Esophagus muscularis mucosa (tissue), 4 donors: ENCODE results near the gene INTS3. TPM values are rescaled to one million over a fixed set of nuclear protein-coding genes. Genes with fewer than 3 reads are reported as not detected.

Experiments
- DNase-seq: peaks from one replicate; pipeline ENCODE4 v3.0.0-alpha.2; 2017; ENCODE audit errors: extremely low spot score
- H3K27ac ChIP-seq, 4 donors: fragments of 200-600 bp; sonication (generic); replicated peaks in 1 of 4; 1 replicate in 3 of 4; 2 replicates in 1 of 4; pipeline ENCODE4 v1.5.1; 2016 to 2019; ENCODE audit warnings: mild to moderate bottlenecking in 1 of 4
- H3K27me3 ChIP-seq, 4 donors: fragments of 200-600 bp; sonication (generic); one replicate each; pipeline versions ENCODE4 v1.5.1 to v1.6.0; 2016 to 2019
- H3K36me3 ChIP-seq, 4 donors: fragments of 200-600 bp; sonication (generic); one replicate each; pipeline ENCODE4 v1.5.1; 2016 to 2019
- H3K4me1 ChIP-seq, 4 donors: fragments of 200-600 bp; sonication (generic); one replicate each; pipeline ENCODE4 v1.5.1; 2016 to 2019
- H3K4me3 ChIP-seq, 4 donors: fragments of 200-600 bp; sonication (generic); 1 replicate in 2 of 4; 2 replicates in 2 of 4; pipeline ENCODE4 v1.5.1; 2016 to 2019; ENCODE audit warnings: mild to moderate bottlenecking in 4 of 4, moderate library complexity in 1 of 4
- H3K9me3 ChIP-seq, 4 donors: fragments of 200-600 bp; sonication (generic); 1 replicate in 3 of 4; 2 replicates in 1 of 4; pipeline ENCODE4 v1.5.1; 2016 to 2019
- EP300 ChIP-seq: sonication (generic); formaldehyde crosslinking; IDR thresholded peaks from one replicate; pipeline ENCODE4 v1.6.1; 2017; ENCODE audit warnings: antibody characterized with exemption
- POLR2A ChIP-seq: fragments of 450-650 bp; IDR thresholded peaks from one replicate; pipeline ENCODE4 v1.6.1; 2017; ENCODE audit warnings: antibody characterized with exemption, moderate library complexity, mild to moderate bottlenecking, low read depth
- POLR2AphosphoS5 ChIP-seq, 2 donors: sonication (generic); formaldehyde crosslinking; IDR thresholded peaks; one replicate each; pipeline ENCODE4 v1.6.1; 2017; ENCODE audit warnings: antibody characterized with exemption in 2 of 2
- WGBS: methylation state at CpG from one replicate; pipeline ENCODE4 v1.1.5; 2018; 5-methylcytosine and 5-hydroxymethylcytosine counted together
- intact Hi-C: fragments of 100-400 bp; cut with DNase I; formaldehyde crosslinking; loops from one replicate; pipeline ENCODE4 v1.15.1; 2023
- small RNA-seq, 3 donors: library from RNA; depleted of rRNA; stranded (forward); fragments of <200 nt; gene quantifications; one replicate each; pipeline ENCODE3, GENCODE V24; 2016
- total RNA-seq, 4 donors: library from RNA; depleted of rRNA; stranded (reverse); fragments of >200 nt; gene quantifications; one replicate each; pipeline versions ENCODE4 v1.1.0 to v1.2.1, GENCODE V29; 2016
- TF ChIP-seq, protein P1 (sequence below), 3 experiments: fragments of 200-600 bp in 2 of 3; fragments of 450-650 bp in 1 of 3; sonication (generic) in 2 of 3; IDR thresholded peaks; one replicate each; pipeline ENCODE4 v1.5.1; 2017 to 2019; ENCODE audit warnings: antibody characterized with exemption in 3 of 3, mild to moderate bottlenecking in 2 of 3, moderate library complexity in 1 of 3

Gene INTS3
- total RNA-seq, 4 donors from 2014 or later: 32.3 to 45.5 (median 38.9) TPM

GRCh38 chr1:153818876-153819275 lies 91.0 kb downstream of the INTS3 start:
- Histone ChIP-seq H3K4me3 (no peak overlapping the region), H3K9me3 (no peaks in the 10 kb centered on the region), H3K27ac (no peak overlapping the region), H3K36me3 (peaks cover 26 to 56% (median 50%) of the 10 kb centered on the region in 4 donors), H3K4me1 (peaks cover 2 to 14% (median 7%) of the 10 kb centered on the region in 4 donors), H3K27me3 (no peaks in the 10 kb centered on the region)
- TF ChIP-seq POLR2A (no peak), POLR2AphosphoS5 (IDR thresholded peaks at IDR 0.05) (no peak), EP300 (no peak)
- TF ChIP-seq, protein P1, sequence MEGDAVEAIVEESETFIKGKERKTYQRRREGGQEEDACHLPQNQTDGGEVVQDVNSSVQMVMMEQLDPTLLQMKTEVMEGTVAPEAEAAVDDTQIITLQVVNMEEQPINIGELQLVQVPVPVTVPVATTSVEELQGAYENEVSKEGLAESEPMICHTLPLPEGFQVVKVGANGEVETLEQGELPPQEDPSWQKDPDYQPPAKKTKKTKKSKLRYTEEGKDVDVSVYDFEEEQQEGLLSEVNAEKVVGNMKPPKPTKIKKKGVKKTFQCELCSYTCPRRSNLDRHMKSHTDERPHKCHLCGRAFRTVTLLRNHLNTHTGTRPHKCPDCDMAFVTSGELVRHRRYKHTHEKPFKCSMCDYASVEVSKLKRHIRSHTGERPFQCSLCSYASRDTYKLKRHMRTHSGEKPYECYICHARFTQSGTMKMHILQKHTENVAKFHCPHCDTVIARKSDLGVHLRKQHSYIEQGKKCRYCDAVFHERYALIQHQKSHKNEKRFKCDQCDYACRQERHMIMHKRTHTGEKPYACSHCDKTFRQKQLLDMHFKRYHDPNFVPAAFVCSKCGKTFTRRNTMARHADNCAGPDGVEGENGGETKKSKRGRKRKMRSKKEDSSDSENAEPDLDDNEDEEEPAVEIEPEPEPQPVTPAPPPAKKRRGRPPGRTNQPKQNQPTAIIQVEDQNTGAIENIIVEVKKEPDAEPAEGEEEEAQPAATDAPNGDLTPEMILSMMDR (IDR thresholded peaks at IDR 0.05): no peak
- WGBS: 71% methylated on average over 2 of the region's 2 CpGs
- intact Hi-C loops: no loop called here
- DNase-seq: no peak

Small RNA genes within 50 kb of the gene (small RNA-seq; reads per million reads assigned to genes)
- 0 reads per million in 3 donors for gene MIR8083
- 0 reads per million in 3 donors for gene RF00019
- 0 reads per million in 3 donors for gene RN7SL372P

Other genes with a start within 250 kb of the INTS3 start
- gene S100A6, start 192.1 kb upstream of the INTS3 start, total RNA-seq: 100 to 1,000 TPM; 432 to 759 (median 607) TPM
- under 1 TPM in 1 of 4 donors, not detected in 3; 0.98 TPM for gene S100A5, start 187.1 kb upstream of the INTS3 start, total RNA-seq
- gene S100A4, start 182.2 kb upstream of the INTS3 start, total RNA-seq: 100 to 1,000 TPM; 154 to 362 (median 273) TPM
- gene S100A3, start 178.8 kb upstream of the INTS3 start, total RNA-seq: 1 to 10 TPM in 3 of 4 donors, not detected in 1; 2.1 to 4.2 (median 2.7) TPM
- gene S100A2, start 162.2 kb upstream of the INTS3 start, total RNA-seq: under 1 TPM in 2 of 4 donors, not detected in 2; 0.34 to 0.71 TPM
- 10 to 100 TPM; 33.2 to 67.9 (median 48.2) TPM for gene S100A16, start 114.9 kb upstream of the INTS3 start, total RNA-seq
- 1 to 10 TPM in 1 of 4 donors, not detected in 3; 1.0 TPM for gene S100A14, start 111.7 kb upstream of the INTS3 start, total RNA-seq
- 10 to 100 TPM; 71.3 to 84.7 (median 83.1) TPM for gene S100A13, start 100.5 kb upstream of the INTS3 start, total RNA-seq
- gene S100A1, start 99.6 kb upstream of the INTS3 start, total RNA-seq: 10 to 100 TPM in 2 of 4 donors, 1 to 10 TPM in 2; 4.3 to 17.9 (median 9.2) TPM
- gene CHTOP, start 94.0 kb upstream of the INTS3 start, total RNA-seq: 10 to 100 TPM; 34.5 to 43.8 (median 37.6) TPM
- gene SNAPIN, start 69.3 kb upstream of the INTS3 start, total RNA-seq: 10 to 100 TPM; 47.8 to 71.9 (median 63.3) TPM
- gene ILF2, start 57.1 kb upstream of the INTS3 start, total RNA-seq: 100 to 1,000 TPM in 1 of 4 donors, 10 to 100 TPM in 3; 43.6 to 102 (median 64.7) TPM
- gene NPR1, start 49.4 kb upstream of the INTS3 start, total RNA-seq: 10 to 100 TPM; 24.9 to 67.1 (median 49.8) TPM
- gene SLC27A3, start 47.4 kb downstream of the INTS3 start, total RNA-seq: 10 to 100 TPM; 12.9 to 29.5 (median 19.9) TPM
- 10 to 100 TPM; 21.9 to 30.5 (median 26.4) TPM for gene GATAD2B, start 194.9 kb downstream of the INTS3 start, total RNA-seq
- 10 to 100 TPM; 19.2 to 30.4 (median 26.2) TPM for gene DENND4B, start 218.7 kb downstream of the INTS3 start, total RNA-seq
- gene CRTC2, start 230.6 kb downstream of the INTS3 start, total RNA-seq: 10 to 100 TPM; 12.5 to 20.4 (median 17.6) TPM
- 100 to 1,000 TPM in 3 of 4 donors, 10 to 100 TPM in 1; 74.3 to 114 (median 104) TPM for gene SLC39A1, start 235.5 kb downstream of the INTS3 start, total RNA-seq
- 1 to 10 TPM; 2.9 to 7.6 (median 6.8) TPM for gene CREB3L4, start 239.9 kb downstream of the INTS3 start, total RNA-seq
- gene JTB, start 249.6 kb downstream of the INTS3 start, total RNA-seq: 100 to 1,000 TPM; 175 to 238 (median 216) TPM